Measurements from ENCODE around the gene CDH4.

DNA sequence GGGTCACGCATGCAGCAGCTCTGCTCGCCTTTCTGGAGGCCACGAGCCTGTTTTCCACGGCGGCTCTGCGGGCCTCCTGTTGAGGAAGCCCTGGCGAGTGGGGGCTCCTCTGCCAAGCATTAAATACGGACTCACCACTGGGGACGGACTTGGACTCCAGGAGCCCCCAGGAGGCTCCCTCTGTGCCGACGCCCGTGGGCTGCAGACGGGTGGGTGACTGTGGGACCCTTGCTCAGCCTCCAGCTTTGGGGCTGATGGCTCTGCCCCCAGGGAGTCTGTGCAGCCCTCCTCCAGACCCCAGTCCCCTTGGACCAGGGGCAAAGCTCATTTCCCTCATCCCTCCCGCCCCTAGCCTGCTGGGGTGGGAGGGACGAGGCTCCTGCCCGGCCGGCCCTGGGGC lies 577.5 kb downstream of the CDH4 start:
- TF ChIP-seq POLR2A (IDR thresholded peaks at IDR 0.05) = no peak
- TF ChIP-seq, protein P1, sequence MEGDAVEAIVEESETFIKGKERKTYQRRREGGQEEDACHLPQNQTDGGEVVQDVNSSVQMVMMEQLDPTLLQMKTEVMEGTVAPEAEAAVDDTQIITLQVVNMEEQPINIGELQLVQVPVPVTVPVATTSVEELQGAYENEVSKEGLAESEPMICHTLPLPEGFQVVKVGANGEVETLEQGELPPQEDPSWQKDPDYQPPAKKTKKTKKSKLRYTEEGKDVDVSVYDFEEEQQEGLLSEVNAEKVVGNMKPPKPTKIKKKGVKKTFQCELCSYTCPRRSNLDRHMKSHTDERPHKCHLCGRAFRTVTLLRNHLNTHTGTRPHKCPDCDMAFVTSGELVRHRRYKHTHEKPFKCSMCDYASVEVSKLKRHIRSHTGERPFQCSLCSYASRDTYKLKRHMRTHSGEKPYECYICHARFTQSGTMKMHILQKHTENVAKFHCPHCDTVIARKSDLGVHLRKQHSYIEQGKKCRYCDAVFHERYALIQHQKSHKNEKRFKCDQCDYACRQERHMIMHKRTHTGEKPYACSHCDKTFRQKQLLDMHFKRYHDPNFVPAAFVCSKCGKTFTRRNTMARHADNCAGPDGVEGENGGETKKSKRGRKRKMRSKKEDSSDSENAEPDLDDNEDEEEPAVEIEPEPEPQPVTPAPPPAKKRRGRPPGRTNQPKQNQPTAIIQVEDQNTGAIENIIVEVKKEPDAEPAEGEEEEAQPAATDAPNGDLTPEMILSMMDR (IDR thresholded peaks at IDR 0.05) = no peak
